ENCODE results near the gene CHRNG.
"Not testable (repeated sequence)": the region's sequence is repeated elsewhere in the genome, so short reads cannot be mapped to it uniquely, and the experiment has no call there.

The CHRNG gene

DNA sequence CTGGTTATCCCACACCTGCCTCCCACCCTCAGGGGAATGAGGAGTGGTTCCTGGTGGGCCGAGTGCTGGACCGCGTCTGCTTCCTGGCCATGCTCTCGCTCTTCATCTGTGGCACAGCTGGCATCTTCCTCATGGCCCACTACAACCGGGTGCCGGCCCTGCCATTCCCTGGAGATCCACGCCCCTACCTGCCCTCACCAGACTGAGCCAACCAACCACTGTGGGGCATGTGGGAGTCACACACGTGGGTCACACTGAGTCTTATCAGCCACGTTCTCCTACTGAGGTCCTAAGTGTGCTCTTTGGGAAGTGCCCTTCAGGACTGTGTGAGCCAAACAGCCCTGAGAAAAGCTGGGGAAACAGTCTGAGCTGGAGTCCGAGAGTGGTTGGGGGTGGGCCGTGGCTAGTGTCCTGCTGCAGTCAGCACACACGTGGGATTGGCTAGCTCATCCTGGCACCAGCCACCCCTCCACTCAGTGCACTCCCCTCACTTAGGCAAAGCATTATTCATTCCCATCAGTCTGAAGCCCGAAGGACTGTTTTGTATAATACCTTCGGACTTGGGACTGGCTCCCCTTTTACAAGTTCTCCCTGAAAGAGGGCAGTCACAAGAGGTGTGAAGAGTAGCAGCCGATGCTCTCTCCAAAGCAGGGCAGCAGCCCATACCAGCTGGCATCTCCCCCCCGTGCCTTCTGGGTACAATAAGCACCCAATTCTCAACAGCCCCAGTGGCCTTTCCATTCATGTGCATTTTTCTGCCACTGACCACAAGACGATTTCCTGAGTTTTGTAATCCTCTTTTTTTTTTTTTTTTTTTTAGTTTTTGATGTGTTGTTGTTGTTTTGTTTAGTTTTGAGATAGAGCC is 6.3 kb downstream of the CHRNG start:
- DNase-seq, result no peak

- DNase-seq, result no peak
These were observed 8.5 kb downstream of the CHRNG start for GRCh38 chr2:232547991-232548390.

DNA sequence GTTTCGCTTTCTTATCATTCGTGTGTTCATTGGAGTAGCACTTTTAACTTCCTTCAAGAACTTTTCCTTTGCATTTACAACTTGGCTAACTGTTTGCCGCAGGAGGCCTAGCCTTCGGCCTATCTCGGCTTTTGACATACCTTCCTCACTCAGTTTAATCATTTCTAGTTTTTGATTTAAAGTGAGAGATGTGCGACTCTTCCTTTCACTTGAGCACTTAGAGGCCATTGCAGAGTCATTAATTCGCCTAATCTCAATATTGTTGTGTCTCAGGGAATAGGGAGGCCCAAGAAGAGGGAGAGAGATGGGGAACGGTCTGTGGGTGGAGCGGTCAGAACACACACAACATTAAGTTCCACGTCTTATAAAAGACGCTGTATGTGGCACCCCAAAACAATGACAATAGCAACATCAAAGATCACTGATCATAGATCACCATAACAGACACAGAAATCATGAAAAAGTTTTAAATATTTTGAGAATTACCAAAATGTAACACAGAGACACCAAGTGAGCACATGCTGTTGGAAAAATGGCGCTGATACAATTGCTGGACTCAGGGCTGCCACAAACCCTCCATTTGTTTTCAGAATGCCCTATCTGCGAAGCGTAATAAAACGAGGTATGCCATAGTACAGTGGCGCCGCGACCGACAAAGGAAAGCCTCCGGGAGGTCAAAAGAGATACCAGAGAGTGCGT is 10.3 kb downstream of the CHRNG start:
- no peak for DNase-seq

DNA sequence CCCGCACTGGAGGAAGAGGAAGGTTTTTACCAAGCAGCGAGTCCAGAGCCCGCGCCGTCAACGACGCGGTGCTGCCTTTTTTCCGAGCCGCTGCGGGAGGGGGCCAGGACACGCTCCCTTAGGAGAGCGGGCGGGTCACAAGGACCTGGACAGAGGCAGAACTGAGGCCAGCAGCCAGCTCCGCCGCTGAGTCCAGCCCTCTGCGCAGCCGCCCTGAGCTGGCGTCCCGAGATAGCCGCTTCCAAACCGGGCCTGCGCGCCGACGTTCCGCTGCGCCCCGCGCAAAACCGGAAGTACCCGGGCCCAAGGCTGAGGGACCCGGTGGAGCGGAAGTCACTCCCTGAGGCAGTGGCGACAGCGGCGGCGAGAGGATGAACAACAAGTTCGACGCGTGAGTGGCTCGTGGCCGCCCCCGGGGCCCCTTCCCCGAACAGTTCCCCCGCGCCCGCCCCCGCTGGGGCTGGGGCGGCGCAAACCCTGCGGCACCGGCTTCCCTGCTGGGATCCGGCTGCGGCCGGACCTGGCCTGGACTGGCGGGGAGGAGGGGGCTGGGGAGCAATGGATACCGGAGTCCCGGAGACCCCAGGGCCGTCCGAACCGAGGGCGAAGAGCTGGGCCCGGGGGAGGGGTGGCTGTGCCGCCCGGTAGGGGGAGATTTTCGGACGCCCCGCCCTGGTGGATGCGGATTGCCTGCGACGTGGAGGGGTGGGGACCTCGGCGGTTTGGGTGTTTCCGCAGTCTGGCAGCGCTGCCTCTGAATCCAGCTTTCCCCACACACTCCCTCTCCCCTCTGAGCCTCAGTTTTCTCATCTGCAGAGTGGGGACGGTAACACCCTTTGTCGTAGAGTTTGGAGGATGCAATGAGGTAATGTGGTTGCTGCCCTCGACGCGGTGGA is 11.1 kb downstream of the CHRNG start, which contains the start of the genes EIF4E2 and TIGD1:
EIF4E2 (plus strand) TSS at position 336 of the 896 bp plus-strand sequence; CDS start at position 372, 36 bp downstream.
TIGD1 (minus strand) TSS at position 204 of the 896 bp plus-strand sequence. CDS start 675 bp downstream, outside the sequence.
- DNase-seq, result peak; percentile 49

- no peak for DNase-seq
These were observed 11.8 kb downstream of the CHRNG start for GRCh38 chr2:232551250-232551638.

DNA sequence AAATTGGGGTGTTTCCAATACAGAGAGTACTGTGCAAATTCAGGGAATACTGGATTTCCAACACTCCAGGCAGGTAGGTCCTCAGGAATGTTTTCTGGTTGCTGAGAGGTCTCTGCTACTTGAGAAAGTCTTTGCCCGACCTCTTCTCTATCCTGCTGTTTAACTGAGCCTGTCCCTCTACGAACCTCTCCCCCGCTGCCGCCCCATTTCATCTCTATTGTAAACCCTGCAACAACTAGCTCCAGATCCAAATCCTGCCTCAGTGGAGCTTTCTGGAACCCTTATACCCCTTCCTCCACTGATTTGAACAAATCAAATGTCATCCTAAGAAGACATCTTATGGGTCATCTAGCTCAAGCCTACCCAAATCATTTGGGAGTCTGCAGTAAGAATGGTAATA is 12.3 kb downstream of the CHRNG start:
- DNase-seq, result no peak

DNA sequence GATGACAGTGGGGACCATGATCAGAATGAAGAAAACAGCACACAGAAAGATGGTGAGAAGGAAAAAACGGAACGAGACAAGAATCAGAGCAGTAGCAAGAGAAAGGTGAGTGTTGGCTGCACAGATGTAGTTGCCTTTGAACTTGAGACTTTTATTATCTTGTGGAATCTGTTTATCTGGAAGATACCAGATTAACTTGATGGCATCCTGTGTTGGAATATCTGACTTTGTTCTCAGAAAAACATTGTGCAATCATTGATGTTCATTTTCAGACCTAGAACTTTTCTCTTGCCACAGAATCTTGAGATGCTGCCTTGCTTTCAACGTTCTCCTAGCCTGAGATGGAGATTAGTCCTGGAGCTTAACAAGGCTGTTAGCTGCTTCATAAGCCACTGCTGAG is 16.9 kb downstream of the CHRNG start:
- no peak for DNase-seq

DNA sequence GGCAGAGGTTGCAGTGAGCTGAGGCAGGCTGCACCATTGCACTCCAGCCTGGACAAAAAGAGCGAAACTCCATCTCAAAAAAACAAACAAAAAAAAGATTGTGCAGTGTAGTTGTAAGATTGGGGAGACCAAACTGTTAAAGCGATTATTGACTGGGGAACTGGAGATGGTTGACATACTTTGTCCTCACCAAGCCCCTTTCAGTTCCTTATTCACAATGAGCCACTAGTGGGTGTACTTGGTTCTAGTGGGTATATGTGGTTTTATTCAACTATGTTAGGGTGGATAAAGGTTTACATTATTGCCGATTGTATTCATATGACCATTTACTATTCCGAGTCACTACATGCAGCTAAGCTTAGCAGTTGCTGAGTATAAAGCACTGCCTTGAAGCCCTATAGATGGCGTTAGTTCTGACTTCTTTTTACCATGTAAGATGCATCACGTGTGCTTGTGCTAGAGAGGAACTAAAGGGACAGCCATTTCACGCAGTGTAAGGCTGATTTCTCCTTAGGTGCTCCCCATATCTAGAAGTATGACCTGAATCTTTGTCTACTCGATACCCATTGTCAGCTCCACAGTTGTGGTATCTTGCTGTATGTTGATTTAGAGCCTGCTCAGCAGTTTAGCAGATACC is 23.1 kb downstream of the CHRNG start:
- no peak for DNase-seq

GRCh38 chr2:232563580-232563979 is 24.1 kb downstream of the CHRNG start:
- DNase-seq, result no peak

GRCh38 chr2:232567721-232568120 is 28.2 kb downstream of the CHRNG start:
- no peak for DNase-seq

DNA sequence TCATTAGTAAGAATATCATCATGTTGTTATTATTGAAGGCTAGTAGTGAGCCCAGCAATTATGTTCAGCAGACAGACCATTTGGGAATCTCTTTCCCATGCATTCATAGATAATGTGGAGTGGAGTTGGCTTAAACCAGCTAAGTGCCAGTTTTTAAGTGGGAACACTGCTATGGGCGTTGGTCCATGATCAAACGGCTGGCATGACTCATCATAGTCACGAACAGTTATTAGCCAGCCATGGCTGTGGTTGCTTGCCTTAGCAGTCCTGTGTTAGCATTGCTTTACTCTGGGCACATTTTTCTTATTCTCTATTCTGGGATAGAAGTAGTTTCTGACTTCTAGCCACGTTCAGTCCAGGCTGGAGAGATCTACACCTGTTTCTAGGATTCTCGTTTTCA is 28.7 kb downstream of the CHRNG start:
- DNase-seq, result no peak

- no peak for DNase-seq
These were observed 30.0 kb downstream of the CHRNG start for GRCh38 chr2:232569541-232569940.

- not testable (repeated sequence) for DNase-seq
These were observed 31.0 kb downstream of the CHRNG start for GRCh38 chr2:232570481-232570880.

DNA sequence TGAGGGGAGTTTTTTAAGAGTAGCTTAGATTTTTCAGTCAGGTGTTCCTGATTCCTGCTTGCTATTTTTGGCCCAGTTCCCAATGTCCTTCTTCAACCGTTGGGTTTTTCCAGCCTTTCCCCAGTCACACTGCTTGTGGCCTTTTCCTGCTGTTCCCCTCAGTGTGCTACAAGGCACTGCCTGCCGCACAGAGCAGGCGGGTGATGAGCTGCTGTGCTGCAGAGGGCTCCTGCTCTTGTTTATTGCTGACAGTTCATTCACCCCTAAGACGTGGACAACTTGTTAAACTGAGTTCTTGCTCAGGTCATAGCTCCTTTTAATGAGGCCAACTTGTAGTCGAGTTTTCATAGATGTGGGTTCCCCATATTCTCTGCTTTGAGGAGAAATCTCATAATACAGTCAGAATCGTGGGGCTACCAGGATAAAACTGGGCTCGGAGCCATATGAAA is 31.6 kb downstream of the CHRNG start:
- no peak for DNase-seq

DNA sequence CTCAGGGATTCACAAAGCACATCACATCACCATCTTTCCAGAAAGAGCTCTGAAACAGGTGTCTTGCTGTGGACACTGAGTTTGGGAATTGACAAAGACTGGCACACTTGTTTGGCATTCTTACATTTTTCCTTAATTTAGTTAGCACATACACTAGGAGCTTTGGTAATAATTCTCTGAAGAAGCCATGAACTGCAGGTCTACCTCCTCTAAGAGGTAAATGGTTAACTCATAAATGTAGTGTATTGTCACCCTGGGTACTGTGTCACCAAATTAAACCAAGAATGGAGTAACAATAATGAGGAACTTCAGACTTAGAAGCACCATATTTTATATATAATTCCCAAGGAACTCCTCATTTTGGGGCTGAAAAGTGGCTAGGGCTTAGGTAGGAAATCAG is 33.5 kb downstream of the CHRNG start:
- no peak for DNase-seq

GRCh38 chr2:232573771-232574435 is 34.4 kb downstream of the CHRNG start:
- no peak for DNase-seq

DNA sequence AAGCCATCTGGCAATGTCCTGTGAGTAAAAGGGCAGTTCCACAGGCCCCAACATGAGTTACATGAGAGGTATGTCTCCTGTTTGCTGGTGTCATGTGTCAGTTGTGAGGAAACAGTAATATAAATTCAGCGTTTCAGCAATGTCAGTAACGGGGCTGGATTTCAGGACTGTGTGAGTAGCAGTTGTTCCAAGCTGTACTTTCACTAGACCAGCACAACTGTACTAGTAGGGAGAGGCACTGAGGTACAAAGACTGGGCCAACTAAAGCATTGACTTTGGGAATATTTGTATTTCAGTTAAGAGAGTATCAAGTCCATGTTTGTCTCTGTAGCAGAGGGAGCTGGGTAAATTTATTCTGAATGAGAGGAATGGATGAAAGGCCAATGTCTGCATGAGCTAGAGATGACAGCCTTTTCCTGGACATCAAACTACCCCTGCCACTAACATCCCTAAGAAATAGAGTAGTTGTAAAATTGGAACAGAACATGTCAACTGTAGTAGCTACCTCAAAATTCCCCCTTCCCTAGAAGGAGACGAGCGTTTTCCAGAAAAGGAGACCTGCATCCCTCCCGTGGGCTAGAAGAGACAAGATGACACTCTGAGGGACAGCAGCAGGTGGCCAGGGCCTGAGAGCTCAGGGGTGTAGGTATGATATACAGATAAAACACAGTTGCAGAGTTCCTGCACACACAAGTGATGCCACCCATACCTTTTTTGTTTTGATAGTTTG is 35.3 kb downstream of the CHRNG start:
- no peak for DNase-seq

DNA sequence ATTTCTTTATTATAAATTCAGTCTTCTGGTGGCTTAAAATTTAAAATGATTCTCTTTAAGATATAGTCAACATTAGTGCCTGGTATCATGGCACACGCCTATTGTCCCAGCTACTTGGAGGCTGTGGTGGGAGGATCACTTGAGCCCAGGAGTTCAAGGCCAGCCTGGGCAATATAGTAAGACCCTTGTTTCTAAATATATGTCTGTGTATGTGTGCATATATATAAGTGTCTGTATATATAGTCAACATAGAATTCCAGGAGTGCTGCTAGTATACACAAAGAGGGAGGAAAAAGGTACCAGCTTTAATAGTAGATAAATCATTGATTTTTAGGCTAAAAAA is 35.9 kb downstream of the CHRNG start:
- DNase-seq, result no peak

DNA sequence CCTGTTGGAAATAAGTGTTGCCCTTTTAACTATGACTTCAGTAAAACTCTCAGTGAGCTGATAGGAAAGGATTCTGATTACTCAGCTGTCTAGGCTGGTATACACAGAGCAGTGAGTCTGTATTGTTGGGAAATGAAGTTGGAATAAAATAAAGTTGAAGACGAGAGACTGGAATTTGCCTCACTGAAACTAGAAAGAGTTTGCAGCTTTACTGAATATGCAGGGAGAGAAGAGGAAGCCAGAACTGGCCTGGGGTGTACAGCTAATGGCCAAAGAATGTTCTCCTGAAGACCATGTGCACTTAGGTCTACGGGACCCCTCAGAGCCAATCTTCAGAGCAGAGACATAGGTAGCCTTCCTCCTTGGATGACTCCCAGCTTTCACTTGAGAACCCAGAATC is 37.5 kb downstream of the CHRNG start:
- DNase-seq, result no peak

GRCh38 chr2:232577841-232578240 is 38.3 kb downstream of the CHRNG start:
- no peak for DNase-seq

- DNase-seq, result no peak
These were observed 39.1 kb downstream of the CHRNG start for GRCh38 chr2:232578626-232579025.
